HepG2 (cell line): ENCODE results near the gene HABP4. TPM values are rescaled to one million over a fixed set of nuclear protein-coding genes. Genes with fewer than 3 reads are reported as not detected.

Experiments used
- ATRX ChIP-seq: sonication (generic); formaldehyde crosslinking; IDR thresholded peaks from 2 replicates; pipeline ENCODE4 v1.4.0; 2020; ENCODE audit warnings: missing genetic modification reagents, borderline replicate concordance
- EP300 ChIP-seq, 3 experiments: sonication (generic) in 1 of 3; formaldehyde crosslinking in 1 of 3; IDR thresholded peaks; 2 replicates each; pipeline versions ENCODE4 v1.5.1 to v1.6.1; 2011 to 2020; ENCODE audit warnings: low read depth in 2 of 3, low read length in 2 of 3, borderline replicate concordance in 1 of 3, improper control_type of control experiment in 1 of 3, mild to moderate bottlenecking in 1 of 3, missing genetic modification reagents in 1 of 3, moderate library complexity in 1 of 3
- HIC2 ChIP-seq: sonication (generic); formaldehyde crosslinking; IDR thresholded peaks from 2 replicates; pipeline ENCODE4 v1.9.0; 2022; ENCODE audit warnings: low read depth, missing genetic modification reagents
- HOXA7 ChIP-seq: sonication (generic); formaldehyde crosslinking; IDR thresholded peaks from 2 replicates; pipeline ENCODE4 v1.8.1; 2022; ENCODE audit warnings: mild to moderate bottlenecking, missing genetic modification reagents, moderate library complexity
- MAZ ChIP-seq, 2 experiments: sonication (generic) in 1 of 2; formaldehyde crosslinking in 1 of 2; IDR thresholded peaks; 2 replicates each; pipeline versions ENCODE4 v1.5.0 to v1.6.1; 2012 to 2020; ENCODE audit warnings: low read depth in 2 of 2, mild to moderate bottlenecking in 2 of 2, borderline replicate concordance in 1 of 2, improper control_type of control experiment in 1 of 2, low read length in 1 of 2, missing genetic modification reagents in 1 of 2, moderate library complexity in 1 of 2
- PHF20 ChIP-seq: sonication (generic); formaldehyde crosslinking; IDR thresholded peaks from 2 replicates; pipeline ENCODE4 v1.5.0; 2020; ENCODE audit warnings: mild to moderate bottlenecking, missing genetic modification reagents
- POGK ChIP-seq: sonication (generic); formaldehyde crosslinking; conservative IDR thresholded peaks from 2 replicates; pipeline ENCODE4 v1.8.0; 2022; ENCODE audit warnings: mild to moderate bottlenecking, moderate library complexity, missing genetic modification reagents
- RBFOX2 ChIP-seq: fragments of 200-400 bp; formaldehyde crosslinking; IDR thresholded peaks from 2 replicates; pipeline ENCODE4 v1.6.1; 2017; ENCODE audit warnings: low read depth, mild to moderate bottlenecking, low read length
- SAFB2 ChIP-seq: sonication (generic); formaldehyde crosslinking; IDR thresholded peaks from 2 replicates; pipeline ENCODE4 v1.5.1; 2020; ENCODE audit warnings: missing genetic modification reagents, low read depth, mild to moderate bottlenecking, borderline replicate concordance
- SYNCRIP ChIP-seq: fragments of 200-400 bp; formaldehyde crosslinking; IDR thresholded peaks from 2 replicates; pipeline ENCODE4 v1.6.1; 2018; ENCODE audit warnings: mild to moderate bottlenecking, low read depth, low read length; ENCODE audit not compliant: insufficient read depth
- THAP11 ChIP-seq: IDR thresholded peaks from 2 replicates; pipeline ENCODE4 v1.6.1; 2016; ENCODE audit warnings: missing biosample characterization, missing genetic modification reagents
- WIZ ChIP-seq: sonication (generic); formaldehyde crosslinking; IDR thresholded peaks from 2 replicates; pipeline ENCODE4 v1.5.1; 2020; ENCODE audit warnings: mild to moderate bottlenecking, missing genetic modification reagents
- ZNF282 ChIP-seq: fragments of 450-650 bp; IDR thresholded peaks from 2 replicates; pipeline ENCODE4 v1.6.1; 2018; ENCODE audit not compliant: partially characterized antibody
- ZNF879 ChIP-seq: sonication (generic); formaldehyde crosslinking; IDR thresholded peaks from 2 replicates; pipeline ENCODE4 v1.8.1; 2023; ENCODE audit warnings: missing genetic modification reagents
- polyA plus RNA-seq, 8 experiments: library from polyadenylated mRNA; depleted of rRNA in 3 of 8; stranded (reverse) in 7 of 8; unstranded in 1 of 8; fragments of >200 nt; fragmentation: Illumina TruSeq in 4 of 8; extraction: Trizol in 4 of 8; gene quantifications; 2 replicates each; pipeline versions ENCODE4 v1.2.1 to v1.2.3, GENCODE V29; 2011 to 2016; ENCODE audit warnings: low read depth in 4 of 8, missing spikeins in 1 of 8, mixed read lengths in 1 of 8; ENCODE audit not compliant: insufficient read depth in 1 of 8
- total RNA-seq, 5 experiments: library from RNA; depleted of rRNA; stranded (reverse); fragments of >200 nt; fragmentation: Illumina TruSeq; extraction: Trizol; gene quantifications; 2 replicates each; pipeline ENCODE4 v1.2.3, GENCODE V29; 2016; ENCODE audit warnings: low read depth in 1 of 5
- TF ChIP-seq, protein P1 (sequence below): sonication (generic); formaldehyde crosslinking; IDR thresholded peaks from 2 replicates; pipeline ENCODE4 v1.5.0; 2020; ENCODE audit warnings: mild to moderate bottlenecking, missing genetic modification reagents, moderate library complexity
- TF ChIP-seq, protein P2 (sequence below): sonication (generic); formaldehyde crosslinking; IDR thresholded peaks from 2 replicates; pipeline ENCODE4 v1.4.0; 2020; ENCODE audit warnings: missing genetic modification reagents

The HABP4 gene
- total and polyA plus RNA-seq, 2 of the 13 experiments (the other 11 are each of a cell fraction or from before 2014, with no cell fraction given): 14.3 to 26.6 TPM

- TF ChIP-seq POGK (CRISPR knock-in tag) (peak; percentile 62), PHF20 (no peak; the same call in 1 of the 2 replicates), MAZ (IDR thresholded peaks at IDR 0.05; ENCODE audit: borderline replicate concordance, low read depth, low read length) (peak; percentile 88), MAZ (CRISPR knock-in tag; IDR thresholded peaks at IDR 0.05; ENCODE audit: low read depth) (no peak; the same call in 1 of the 2 replicates), SAFB2 (peak; percentile 71; the same call in 1 of the 2 replicates), EP300 (IDR thresholded peaks at IDR 0.05; ENCODE audit: low read depth in 2 of 2, low read length in 2 of 2) (no peak; a peak in 1 of 4 replicates), EP300 (CRISPR knock-in tag; IDR thresholded peaks at IDR 0.05; ENCODE audit: borderline replicate concordance) (no peak), RBFOX2 (peak; percentile 90), THAP11 (CRISPR knock-in tag) (peak; percentile 6; the same call in 1 of the 2 replicates), HOXA7 (CRISPR knock-in tag) (no peak), WIZ (no peak; the same call in 1 of the 2 replicates), ZNF879 (CRISPR knock-in tag) (no peak), ATRX (no peak), SYNCRIP (no peak), ZNF282 (no peak), HIC2 (CRISPR knock-in tag) (no peak)
- TF ChIP-seq, protein P1, sequence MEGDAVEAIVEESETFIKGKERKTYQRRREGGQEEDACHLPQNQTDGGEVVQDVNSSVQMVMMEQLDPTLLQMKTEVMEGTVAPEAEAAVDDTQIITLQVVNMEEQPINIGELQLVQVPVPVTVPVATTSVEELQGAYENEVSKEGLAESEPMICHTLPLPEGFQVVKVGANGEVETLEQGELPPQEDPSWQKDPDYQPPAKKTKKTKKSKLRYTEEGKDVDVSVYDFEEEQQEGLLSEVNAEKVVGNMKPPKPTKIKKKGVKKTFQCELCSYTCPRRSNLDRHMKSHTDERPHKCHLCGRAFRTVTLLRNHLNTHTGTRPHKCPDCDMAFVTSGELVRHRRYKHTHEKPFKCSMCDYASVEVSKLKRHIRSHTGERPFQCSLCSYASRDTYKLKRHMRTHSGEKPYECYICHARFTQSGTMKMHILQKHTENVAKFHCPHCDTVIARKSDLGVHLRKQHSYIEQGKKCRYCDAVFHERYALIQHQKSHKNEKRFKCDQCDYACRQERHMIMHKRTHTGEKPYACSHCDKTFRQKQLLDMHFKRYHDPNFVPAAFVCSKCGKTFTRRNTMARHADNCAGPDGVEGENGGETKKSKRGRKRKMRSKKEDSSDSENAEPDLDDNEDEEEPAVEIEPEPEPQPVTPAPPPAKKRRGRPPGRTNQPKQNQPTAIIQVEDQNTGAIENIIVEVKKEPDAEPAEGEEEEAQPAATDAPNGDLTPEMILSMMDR: no peak
- TF ChIP-seq, protein P2, sequence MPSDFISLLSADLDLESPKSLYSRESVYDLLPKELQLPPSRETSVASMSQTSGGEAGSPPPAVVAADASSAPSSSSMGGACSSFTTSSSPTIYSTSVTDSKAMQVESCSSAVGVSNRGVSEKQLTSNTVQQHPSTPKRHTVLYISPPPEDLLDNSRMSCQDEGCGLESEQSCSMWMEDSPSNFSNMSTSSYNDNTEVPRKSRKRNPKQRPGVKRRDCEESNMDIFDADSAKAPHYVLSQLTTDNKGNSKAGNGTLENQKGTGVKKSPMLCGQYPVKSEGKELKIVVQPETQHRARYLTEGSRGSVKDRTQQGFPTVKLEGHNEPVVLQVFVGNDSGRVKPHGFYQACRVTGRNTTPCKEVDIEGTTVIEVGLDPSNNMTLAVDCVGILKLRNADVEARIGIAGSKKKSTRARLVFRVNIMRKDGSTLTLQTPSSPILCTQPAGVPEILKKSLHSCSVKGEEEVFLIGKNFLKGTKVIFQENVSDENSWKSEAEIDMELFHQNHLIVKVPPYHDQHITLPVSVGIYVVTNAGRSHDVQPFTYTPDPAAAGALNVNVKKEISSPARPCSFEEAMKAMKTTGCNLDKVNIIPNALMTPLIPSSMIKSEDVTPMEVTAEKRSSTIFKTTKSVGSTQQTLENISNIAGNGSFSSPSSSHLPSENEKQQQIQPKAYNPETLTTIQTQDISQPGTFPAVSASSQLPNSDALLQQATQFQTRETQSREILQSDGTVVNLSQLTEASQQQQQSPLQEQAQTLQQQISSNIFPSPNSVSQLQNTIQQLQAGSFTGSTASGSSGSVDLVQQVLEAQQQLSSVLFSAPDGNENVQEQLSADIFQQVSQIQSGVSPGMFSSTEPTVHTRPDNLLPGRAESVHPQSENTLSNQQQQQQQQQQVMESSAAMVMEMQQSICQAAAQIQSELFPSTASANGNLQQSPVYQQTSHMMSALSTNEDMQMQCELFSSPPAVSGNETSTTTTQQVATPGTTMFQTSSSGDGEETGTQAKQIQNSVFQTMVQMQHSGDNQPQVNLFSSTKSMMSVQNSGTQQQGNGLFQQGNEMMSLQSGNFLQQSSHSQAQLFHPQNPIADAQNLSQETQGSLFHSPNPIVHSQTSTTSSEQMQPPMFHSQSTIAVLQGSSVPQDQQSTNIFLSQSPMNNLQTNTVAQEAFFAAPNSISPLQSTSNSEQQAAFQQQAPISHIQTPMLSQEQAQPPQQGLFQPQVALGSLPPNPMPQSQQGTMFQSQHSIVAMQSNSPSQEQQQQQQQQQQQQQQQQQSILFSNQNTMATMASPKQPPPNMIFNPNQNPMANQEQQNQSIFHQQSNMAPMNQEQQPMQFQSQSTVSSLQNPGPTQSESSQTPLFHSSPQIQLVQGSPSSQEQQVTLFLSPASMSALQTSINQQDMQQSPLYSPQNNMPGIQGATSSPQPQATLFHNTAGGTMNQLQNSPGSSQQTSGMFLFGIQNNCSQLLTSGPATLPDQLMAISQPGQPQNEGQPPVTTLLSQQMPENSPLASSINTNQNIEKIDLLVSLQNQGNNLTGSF: 0 out of 2 replicates have a peak, but pooled peaks have one; percentile 60
These were observed 31.7 kb upstream of the HABP4 start, which contains the start of gene ZNF367 (continued) for GRCh38 chr9:96418083-96418919.
